ENCODE data around the gene PCNX2. TPM values are rescaled to one million over a fixed set of nuclear protein-coding genes. Genes with fewer than 3 reads are reported as not detected.
"Not testable (repeated sequence)": the region's sequence is repeated elsewhere in the genome, so short reads cannot be mapped to it uniquely, and the experiment has no call there.

PCNX2 gene
- total RNA-seq, 2 experiments from 2014 or later = 46.4 to 49.4 TPM

- H3K27me3 ChIP-seq (ENCODE audit: control insufficient read depth in 1 of 2, insufficient read depth in 2 of 2, low read length in 2 of 2) = no peaks in the 10 kb centered on the region
- Mint-ChIP-seq H3K27ac (no peak overlapping the region), H3K36me3 (ENCODE audit: low read depth) (peaks cover 51% of the 10 kb centered on the region), H3K27me3 (no peaks in the 10 kb centered on the region), H3K9me3 (no peaks in the 10 kb centered on the region), H3K4me1 (ENCODE audit: low read depth) (no peaks in the 10 kb centered on the region), H3K4me3 (no peak overlapping the region)
- ChIA-PET CTCF (no interaction called here), POLR2A (no interaction called here)
- H3K4me3 ChIP-seq (ENCODE audit: low read length) = no peak overlapping the region
- H3K27ac ChIP-seq (ENCODE audit: low read depth in 1 of 2, low read length in 2 of 2) = no peak overlapping the region
- intact Hi-C loops (cut with DNase I, micrococcal nuclease) = no loop called here
- peaks cover 5% of the 10 kb centered on the region for H3K36me3 ChIP-seq (ENCODE audit: insufficient read depth, low read length)
- ATAC-seq (ENCODE audit: poor library complexity) (no peak), DNase-seq (no peak)
- H3K4me1 ChIP-seq (ENCODE audit: insufficient read depth, low read length) = no peaks in the 10 kb centered on the region
- TF ChIP-seq CTCF (IDR thresholded peaks at IDR 0.05) = no peak
- H3K9me3 ChIP-seq (ENCODE audit: control insufficient read depth in 1 of 2, insufficient read depth in 1 of 2, low read length in 2 of 2) = no peaks in the 10 kb centered on the region
These were observed 210.0 kb downstream of the PCNX2 start for GRCh38 chr1:233085566-233085965.

- Histone ChIP-seq H3K4me1 (ENCODE audit: insufficient read depth, low read length) (no peaks in the 10 kb centered on the region), H3K4me3 (ENCODE audit: low read length) (no peak overlapping the region), H3K27me3 (ENCODE audit: control insufficient read depth in 1 of 2, insufficient read depth in 2 of 2, low read length in 2 of 2) (no peaks in the 10 kb centered on the region), H3K9me3 (ENCODE audit: control insufficient read depth in 1 of 2, insufficient read depth in 1 of 2, low read length in 2 of 2) (no peaks in the 10 kb centered on the region), H3K36me3 (ENCODE audit: insufficient read depth, low read length) (peaks cover 4% of the 10 kb centered on the region), H3K27ac (ENCODE audit: low read depth in 1 of 2, low read length in 2 of 2) (no peak overlapping the region)
- DNase-seq (peak in 1 of 14 experiments; percentile 11), ATAC-seq (ENCODE audit: poor library complexity) (no peak)
- POLR2A ChIA-PET = no interaction called here
- TF ChIP-seq CTCF (IDR thresholded peaks at IDR 0.05) = no peak
- CTCF ChIA-PET = no interaction called here
- H3K27me3 Mint-ChIP-seq = no peaks in the 10 kb centered on the region
- H3K27ac Mint-ChIP-seq = no peak overlapping the region
- intact Hi-C loops (cut with DNase I, micrococcal nuclease) = no loop called here
- no peaks in the 10 kb centered on the region for H3K4me1 Mint-ChIP-seq (ENCODE audit: low read depth)
- no peaks in the 10 kb centered on the region for H3K9me3 Mint-ChIP-seq
- no peak overlapping the region for H3K4me3 Mint-ChIP-seq
- peaks cover 40% of the 10 kb centered on the region for H3K36me3 Mint-ChIP-seq (ENCODE audit: low read depth)
These were observed 212.6 kb downstream of the PCNX2 start for GRCh38 chr1:233082778-233083550.

- Mint-ChIP-seq H3K27ac (no peak overlapping the region), H3K36me3 (ENCODE audit: low read depth) (peaks cover 29% of the 10 kb centered on the region), H3K27me3 (no peaks in the 10 kb centered on the region), H3K9me3 (no peaks in the 10 kb centered on the region), H3K4me3 (no peak overlapping the region), H3K4me1 (ENCODE audit: low read depth) (no peaks in the 10 kb centered on the region)
- Histone ChIP-seq H3K4me1 (ENCODE audit: insufficient read depth, low read length) (no peaks in the 10 kb centered on the region), H3K9me3 (ENCODE audit: control insufficient read depth in 1 of 2, insufficient read depth in 1 of 2, low read length in 2 of 2) (no peaks in the 10 kb centered on the region), H3K27me3 (ENCODE audit: control insufficient read depth in 1 of 2, insufficient read depth in 2 of 2, low read length in 2 of 2) (no peaks in the 10 kb centered on the region), H3K4me3 (ENCODE audit: low read length) (no peak overlapping the region), H3K36me3 (ENCODE audit: insufficient read depth, low read length) (peaks cover 1% of the 10 kb centered on the region), H3K27ac (ENCODE audit: low read depth in 1 of 2, low read length in 2 of 2) (no peak overlapping the region)
- TF ChIP-seq CTCF (IDR thresholded peaks at IDR 0.05) = no peak
- intact Hi-C loops (cut with DNase I, micrococcal nuclease) = no loop called here
- ChIA-PET CTCF (no interaction called here), POLR2A (no interaction called here)
- DNase-seq = no peak
- no peak for ATAC-seq (ENCODE audit: poor library complexity)
These were observed 213.8 kb downstream of the PCNX2 start for GRCh38 chr1:233081735-233082134.

- H3K9me3 Mint-ChIP-seq = not testable (repeated sequence)
These were observed 214.7 kb downstream of the PCNX2 start for GRCh38 chr1:233080827-233081226.

More at GRCh38 chr1:233080827-233081226, 214.7 kb downstream of the PCNX2 start:
- H3K4me1 ChIP-seq (ENCODE audit: insufficient read depth, low read length); H3K27ac Mint-ChIP-seq; intact Hi-C loops (cut with DNase I, micrococcal nuclease); H3K4me3 ChIP-seq (ENCODE audit: low read length); DNase-seq; H3K36me3 ChIP-seq (ENCODE audit: insufficient read depth, low read length); ATAC-seq (ENCODE audit: poor library complexity); POLR2A ChIA-PET; H3K27ac ChIP-seq (ENCODE audit: low read depth in 1 of 2, low read length in 2 of 2); H3K9me3 ChIP-seq (ENCODE audit: control insufficient read depth in 1 of 2, insufficient read depth in 1 of 2, low read length in 2 of 2); H3K4me1 Mint-ChIP-seq (ENCODE audit: low read depth); H3K27me3 Mint-ChIP-seq; CTCF ChIA-PET; H3K4me3 Mint-ChIP-seq; H3K27me3 ChIP-seq (ENCODE audit: control insufficient read depth in 1 of 2, insufficient read depth in 2 of 2, low read length in 2 of 2): not testable (repeated sequence)
- peaks cover 33% of the 10 kb centered on the region for H3K36me3 Mint-ChIP-seq (ENCODE audit: low read depth)
